ENCODE results near the gene NUP98.
"Not testable (repeated sequence)": the region's sequence is repeated elsewhere in the genome, so short reads cannot be mapped to it uniquely, and the experiment has no call there.

NUP98 gene

GRCh38 chr11:3826721-3827120 is 29.4 kb upstream of the NUP98 start:
- no peak for DNase-seq (ENCODE audit: low read depth)

- DNase-seq (ENCODE audit: low read depth), result no peak
Observed at GRCh38 chr11:3825473-3826154, 28.3 kb upstream of the NUP98 start.

- DNase-seq (ENCODE audit: low read depth), result no peak
Observed at GRCh38 chr11:3824714-3825472, 27.5 kb upstream of the NUP98 start.

- DNase-seq (ENCODE audit: low read depth), result no peak
Observed at GRCh38 chr11:3823762-3824506, 26.6 kb upstream of the NUP98 start.

GRCh38 chr11:3823303-3823702 is 25.9 kb upstream of the NUP98 start:
- DNase-seq (ENCODE audit: low read depth), result no peak

- DNase-seq (ENCODE audit: low read depth), result no peak
Observed at GRCh38 chr11:3822312-3822711, 25.0 kb upstream of the NUP98 start.

GRCh38 chr11:3820971-3821370 is 23.6 kb upstream of the NUP98 start:
- no peak for DNase-seq (ENCODE audit: low read depth)

GRCh38 chr11:3817181-3817800 is 19.9 kb upstream of the NUP98 start:
- no peak for DNase-seq (ENCODE audit: low read depth)

- DNase-seq (ENCODE audit: low read depth), result no peak
Observed at GRCh38 chr11:3816673-3817072, 19.3 kb upstream of the NUP98 start.

GRCh38 chr11:3815845-3816244 is 18.5 kb upstream of the NUP98 start:
- no peak for DNase-seq (ENCODE audit: low read depth)

- DNase-seq (ENCODE audit: low read depth), result not testable (repeated sequence)
Observed at GRCh38 chr11:3814832-3815231, 17.5 kb upstream of the NUP98 start.

GRCh38 chr11:3810951-3811350 is 13.6 kb upstream of the NUP98 start:
- DNase-seq (ENCODE audit: low read depth), result no peak

GRCh38 chr11:3810446-3810845 is 13.1 kb upstream of the NUP98 start:
- no peak for DNase-seq (ENCODE audit: low read depth)

GRCh38 chr11:3809624-3809928 is 12.2 kb upstream of the NUP98 start:
- DNase-seq (ENCODE audit: low read depth), result no peak

GRCh38 chr11:3808861-3809623 is 11.7 kb upstream of the NUP98 start:
- no peak for DNase-seq (ENCODE audit: low read depth)

- DNase-seq (ENCODE audit: low read depth), result no peak
Observed at GRCh38 chr11:3807909-3808860, 10.8 kb upstream of the NUP98 start, which contains the start of gene PGAP2. Gene PGAP2, plus strand, starts transcription at chr11:3808560. Its CDS starts 2,700 bp downstream, at chr11:3811260.

- DNase-seq (ENCODE audit: low read depth), result no peak
Observed at GRCh38 chr11:3803726-3804495, 6.6 kb upstream of the NUP98 start.

GRCh38 chr11:3802011-3802790 is 4.8 kb upstream of the NUP98 start:
- no peak for DNase-seq (ENCODE audit: low read depth)

GRCh38 chr11:3799873-3800272 is 2.5 kb upstream of the NUP98 start:
- no peak for DNase-seq (ENCODE audit: low read depth)

Measured in HS-27A (cell line).